PC-9 (cell line): ENCODE data around the gene SLC12A6. TPM values are rescaled to one million over a fixed set of nuclear protein-coding genes. Genes with fewer than 3 reads are reported as not detected.

Experiments
- BruUV-seq: library from RNA; stranded (reverse); fragments of 400-500 nt; replicated peaks from 2 replicates; lab custom pipeline; 2021; lab: Mats Ljungman, UMichigan
- CTCF ChIA-PET: fragments of 300-600 bp; sonication (Branson Sonifier 250); formaldehyde crosslinking; loops from one replicate; lab custom pipeline; 2022; ENCODE audit warnings: antibody characterized with exemption; lab: Charles Lee
- POLR2A ChIA-PET: fragments of 300-600 bp; sonication (Branson Sonifier 250); formaldehyde crosslinking; loops from one replicate; lab custom pipeline; 2022; ENCODE audit warnings: antibody characterized with exemption; ENCODE audit not compliant: unreplicated experiment; lab: Charles Lee
- DNase-seq, 2 experiments: peaks; one replicate each; pipeline versions ENCODE4 v3.0.0 to v3.0.0-alpha.2; 2015 to 2022; ENCODE audit warnings: mixed read lengths in 1 of 2
- H2AFZ ChIP-seq: fragments of 200-600 bp; sonication (generic); 2 replicates; pipeline ENCODE4 v1.8.1; 2017; ENCODE audit warnings: antibody characterized with exemption
- H3F3A ChIP-seq: fragments of 200-600 bp; sonication (generic); 2 replicates; pipeline ENCODE4 v1.8.1; 2017; ENCODE audit warnings: antibody characterized with exemption, mild to moderate bottlenecking, low read depth; ENCODE audit not compliant: insufficient read depth
- H3K27ac ChIP-seq: fragments of 200-600 bp; sonication (generic); 2 replicates; pipeline ENCODE4 v1.6.1; 2016; ENCODE audit warnings: mixed run types
- H3K27me3 ChIP-seq: fragments of 200-600 bp; sonication (generic); 2 replicates; pipeline ENCODE4 v1.6.1; 2016; ENCODE audit warnings: low read depth, mixed run types; ENCODE audit not compliant: insufficient read depth
- H3K36me3 ChIP-seq: fragments of 200-600 bp; sonication (generic); 2 replicates; pipeline ENCODE4 v1.6.1; 2016; ENCODE audit warnings: low read depth, mixed run types
- H3K4me1 ChIP-seq: fragments of 200-600 bp; sonication (generic); replicated peaks from 2 replicates; pipeline ENCODE4 v1.6.1; 2016; ENCODE audit warnings: mixed run types; ENCODE audit not compliant: insufficient read depth
- H3K4me2 ChIP-seq: fragments of 200-600 bp; sonication (generic); 2 replicates; pipeline ENCODE4 v1.6.1; 2017; ENCODE audit warnings: mixed run types
- H3K4me3 ChIP-seq: fragments of 200-600 bp; sonication (generic); 2 replicates; pipeline ENCODE4 v1.6.1; 2016; ENCODE audit warnings: mixed run types
- H3K79me2 ChIP-seq: fragments of 200-600 bp; sonication (generic); 2 replicates; pipeline ENCODE4 v1.6.1; 2017; ENCODE audit warnings: low read depth, mixed run types
- H3K9me2 ChIP-seq: fragments of 200-600 bp; sonication (generic); 2 replicates; pipeline ENCODE4 v1.8.1; 2017; ENCODE audit warnings: mild to moderate bottlenecking; ENCODE audit not compliant: insufficient read depth
- H3K9me3 ChIP-seq: fragments of 200-600 bp; sonication (generic); 2 replicates; pipeline ENCODE4 v1.8.1; 2016; ENCODE audit warnings: low read depth; ENCODE audit not compliant: insufficient read depth
- H4K20me1 ChIP-seq: fragments of 200-600 bp; sonication (generic); 2 replicates; pipeline ENCODE4 v1.8.1; 2017; ENCODE audit not compliant: insufficient read depth
- EZH2 ChIP-seq: fragments of 200-600 bp; sonication (generic); IDR thresholded peaks from 2 replicates; pipeline ENCODE4 v1.8.0; 2017; ENCODE audit warnings: antibody characterized with exemption, low read depth
- intact Hi-C: fragments of 100-400 bp; cut with micrococcal nuclease; formaldehyde crosslinking; loops from one replicate; pipeline ENCODE4 v1.10.0; 2022; ENCODE audit not compliant: unreplicated experiment
- total RNA-seq: library from RNA; stranded (reverse); gene quantifications from 2 replicates; pipeline ENCODE4 v1.2.3, GENCODE V29; 2021
- TF ChIP-seq, protein P1 (sequence below): fragments of 200-600 bp; sonication (generic); conservative IDR thresholded peaks from 2 replicates; pipeline ENCODE4 v1.6.1; 2017; ENCODE audit warnings: mixed run types, antibody characterized with exemption, mild to moderate bottlenecking, moderate library complexity

The SLC12A6 gene
- total RNA-seq, 1 experiment from 2014 or later, result 27.5 TPM

- peaks cover 4% of the 10 kb centered on the region; the same call in 1 of the 2 replicates for H3K79me2 ChIP-seq
- no peak overlapping the region for H2AFZ ChIP-seq
- H3K9me2 ChIP-seq, result no peaks in the 10 kb centered on the region
- no TSS peak for BruUV-seq
- no peaks in the 10 kb centered on the region for H4K20me1 ChIP-seq
- no peak for DNase-seq
- no peak overlapping the region for H3K4me3 ChIP-seq
- 0 out of 2 replicates have a peak, but pooled peaks cover 6% of the 10 kb centered on the region for H3K4me1 ChIP-seq
- H3K27ac ChIP-seq, result no peak overlapping the region
- H3K4me2 ChIP-seq, result no peak overlapping the region
- no peaks in the 10 kb centered on the region for H3K36me3 ChIP-seq
- CTCF ChIA-PET, result no interaction called here
- intact Hi-C loops, result no loop called here
- H3K27me3 ChIP-seq, result no peaks in the 10 kb centered on the region
- H3K9me3 ChIP-seq, result no peaks in the 10 kb centered on the region
- H3F3A ChIP-seq, result no peaks in the 10 kb centered on the region
- TF ChIP-seq EZH2, result no peak
- TF ChIP-seq, protein P1, sequence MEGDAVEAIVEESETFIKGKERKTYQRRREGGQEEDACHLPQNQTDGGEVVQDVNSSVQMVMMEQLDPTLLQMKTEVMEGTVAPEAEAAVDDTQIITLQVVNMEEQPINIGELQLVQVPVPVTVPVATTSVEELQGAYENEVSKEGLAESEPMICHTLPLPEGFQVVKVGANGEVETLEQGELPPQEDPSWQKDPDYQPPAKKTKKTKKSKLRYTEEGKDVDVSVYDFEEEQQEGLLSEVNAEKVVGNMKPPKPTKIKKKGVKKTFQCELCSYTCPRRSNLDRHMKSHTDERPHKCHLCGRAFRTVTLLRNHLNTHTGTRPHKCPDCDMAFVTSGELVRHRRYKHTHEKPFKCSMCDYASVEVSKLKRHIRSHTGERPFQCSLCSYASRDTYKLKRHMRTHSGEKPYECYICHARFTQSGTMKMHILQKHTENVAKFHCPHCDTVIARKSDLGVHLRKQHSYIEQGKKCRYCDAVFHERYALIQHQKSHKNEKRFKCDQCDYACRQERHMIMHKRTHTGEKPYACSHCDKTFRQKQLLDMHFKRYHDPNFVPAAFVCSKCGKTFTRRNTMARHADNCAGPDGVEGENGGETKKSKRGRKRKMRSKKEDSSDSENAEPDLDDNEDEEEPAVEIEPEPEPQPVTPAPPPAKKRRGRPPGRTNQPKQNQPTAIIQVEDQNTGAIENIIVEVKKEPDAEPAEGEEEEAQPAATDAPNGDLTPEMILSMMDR, result no peak
- POLR2A ChIA-PET, result no interaction called here
Measured at GRCh38 chr15:34311563-34311962, 26.0 kb downstream of the SLC12A6 start.

- Histone ChIP-seq H3K4me1 (peaks cover 8% of the 10 kb centered on the region; the same call in 1 of the 2 replicates), H3K4me2 (no peak overlapping the region), H3K9me2 (no peaks in the 10 kb centered on the region), H3F3A (no peaks in the 10 kb centered on the region), H4K20me1 (no peaks in the 10 kb centered on the region), H3K27ac (no peak overlapping the region), H3K27me3 (no peaks in the 10 kb centered on the region), H3K36me3 (no peaks in the 10 kb centered on the region), H2AFZ (no peak overlapping the region), H3K9me3 (no peaks in the 10 kb centered on the region; the same call in 1 of the 2 replicates), H3K4me3 (no peak overlapping the region), H3K79me2 (no peaks in the 10 kb centered on the region)
- DNase-seq, result no peak
- BruUV-seq, result no TSS peak
- CTCF ChIA-PET, result interaction anchor here (0.5 kb wide), 1 partner anchor 63 kb away, joined by 3 read pairs; no protein-coding TSS in a partner anchor
- no peak for TF ChIP-seq EZH2
- TF ChIP-seq, protein P1, result no peak
- intact Hi-C loops, result no loop called here
- POLR2A ChIA-PET, result interaction anchor here (0.6 kb wide), 1 partner anchor 75 kb away, joined by 3 read pairs; no protein-coding TSS in a partner anchor
Measured at GRCh38 chr15:34304613-34305012, 33.0 kb downstream of the SLC12A6 start.

- TF ChIP-seq, protein P1, result no peak
- TF ChIP-seq EZH2, result no peak
- ChIA-PET CTCF (no interaction called here), POLR2A (no interaction called here)
- Histone ChIP-seq H3K4me2 (no peak overlapping the region), H3K27ac (no peak overlapping the region), H3K9me3 (no peaks in the 10 kb centered on the region; the same call in 1 of the 2 replicates), H4K20me1 (no peaks in the 10 kb centered on the region), H3K4me3 (no peak overlapping the region), H3K9me2 (no peaks in the 10 kb centered on the region), H2AFZ (no peak overlapping the region), H3K4me1 (peaks cover 8% of the 10 kb centered on the region; the same call in 1 of the 2 replicates), H3K27me3 (no peaks in the 10 kb centered on the region), H3F3A (no peaks in the 10 kb centered on the region), H3K79me2 (no peaks in the 10 kb centered on the region), H3K36me3 (no peaks in the 10 kb centered on the region)
- DNase-seq, result peak in 1 of 2 experiments; percentile 46
- BruUV-seq, result no TSS peak
- intact Hi-C loops, result no loop called here
Measured at GRCh38 chr15:34301058-34301457, 36.5 kb downstream of the SLC12A6 start.
